GM23338 (cell line): Measurements from ENCODE around the gene SPEM3. TPM values are rescaled to one million over a fixed set of nuclear protein-coding genes. Genes with fewer than 3 reads are reported as not detected.

Source experiments
- ATAC-seq: fragments of 200-7000 bp; cut with Tn5 transposase; 3 replicates; pipeline ENCODE4 v1.9.1; 2020
- DNase-seq: peaks from one replicate; pipeline ENCODE4 v3.0.0-alpha.2; 2015; ENCODE audit warnings: low spot score
- H2AFZ ChIP-seq: fragments of 200-600 bp; sonication (generic); 2 replicates; pipeline ENCODE4 v1.8.0; 2016; ENCODE audit warnings: antibody characterized with exemption, mild to moderate bottlenecking, moderate library complexity
- H3F3A ChIP-seq: fragments of 200-600 bp; sonication (generic); replicated peaks from 2 replicates; pipeline ENCODE4 v1.8.0; 2017; ENCODE audit warnings: antibody characterized with exemption, mixed run types, low read depth
- H3K27ac ChIP-seq: fragments of 200-600 bp; sonication (generic); 2 replicates; pipeline ENCODE4 v1.6.1; 2016; ENCODE audit warnings: low read depth
- H3K27me3 ChIP-seq: fragments of 200-600 bp; sonication (generic); 2 replicates; pipeline ENCODE4 v1.8.0; 2016; ENCODE audit warnings: mild to moderate bottlenecking, mixed run types, moderate library complexity; ENCODE audit not compliant: insufficient read depth
- H3K36me3 ChIP-seq: fragments of 200-600 bp; sonication (generic); 2 replicates; pipeline ENCODE4 v1.8.0; 2016; ENCODE audit warnings: mild to moderate bottlenecking; ENCODE audit not compliant: insufficient read depth
- H3K4me1 ChIP-seq: fragments of 200-600 bp; sonication (generic); 2 replicates; pipeline ENCODE4 v1.8.0; 2016; ENCODE audit warnings: mild to moderate bottlenecking, moderate library complexity; ENCODE audit not compliant: insufficient read depth
- H3K4me2 ChIP-seq: fragments of 200-600 bp; sonication (generic); 2 replicates; pipeline ENCODE4 v1.7.1; 2017; ENCODE audit warnings: mixed run types
- H3K4me3 ChIP-seq: fragments of 200-600 bp; sonication (generic); 2 replicates; pipeline ENCODE4 v1.6.1; 2016; ENCODE audit warnings: mixed run types
- H3K79me2 ChIP-seq: fragments of 200-600 bp; sonication (generic); replicated peaks from 2 replicates; pipeline ENCODE4 v1.8.0; 2017; ENCODE audit warnings: mild to moderate bottlenecking; ENCODE audit not compliant: insufficient read depth
- H3K9me2 ChIP-seq: fragments of 200-600 bp; sonication (generic); 2 replicates; pipeline ENCODE4 v1.8.0; 2017; ENCODE audit not compliant: insufficient read depth
- H4K20me1 ChIP-seq: fragments of 200-600 bp; sonication (generic); replicated peaks from 2 replicates; pipeline ENCODE4 v1.8.0; 2017; ENCODE audit warnings: mild to moderate bottlenecking; ENCODE audit not compliant: insufficient read depth
- H3K27ac Mint-ChIP-seq: 2 replicates; pipeline ENCODE4 v1.8.0; 2020; ENCODE audit warnings: inconsistent platforms, mild to moderate bottlenecking, moderate library complexity, mixed read lengths
- H3K27me3 Mint-ChIP-seq: 3 replicates; pipeline ENCODE4 v1.8.0; 2022; ENCODE audit warnings: low read depth, mild to moderate bottlenecking, moderate library complexity, mixed read lengths, inconsistent platforms; ENCODE audit not compliant: insufficient read depth, poor library complexity
- H3K36me3 Mint-ChIP-seq: 3 replicates; pipeline ENCODE4 v1.8.0; 2021; ENCODE audit warnings: low read depth, mild to moderate bottlenecking, inconsistent platforms, moderate library complexity, mixed read lengths
- H3K4me1 Mint-ChIP-seq: 3 replicates; pipeline ENCODE4 v1.8.0; 2020; ENCODE audit warnings: mild to moderate bottlenecking, inconsistent platforms, mixed read lengths
- H3K4me3 Mint-ChIP-seq: 3 replicates; pipeline ENCODE4 v1.8.0; 2021; ENCODE audit warnings: moderate library complexity, mild to moderate bottlenecking, inconsistent platforms, mixed read lengths
- H3K9me3 Mint-ChIP-seq: 3 replicates; pipeline ENCODE4 v1.8.0; 2020; ENCODE audit warnings: moderate library complexity, mild to moderate bottlenecking, inconsistent platforms, mixed read lengths
- CREB1 ChIP-seq: fragments of 250-450 bp; sonication (Bioruptor Pico); IDR thresholded peaks from 2 replicates; pipeline ENCODE4 v1.5.0; 2020; ENCODE audit warnings: low read depth, mild to moderate bottlenecking, moderate library complexity
- CTCF ChIP-seq, 2 experiments: fragments of 200-600 bp in 1 of 2; sonication (generic) in 1 of 2; conservative IDR thresholded peaks; 2 replicates each; pipeline versions ENCODE4 v1.5.1 to v1.6.1; 2016 to 2017; ENCODE audit warnings: antibody characterized with exemption in 2 of 2, low read depth in 2 of 2, mild to moderate bottlenecking in 2 of 2, moderate library complexity in 1 of 2
- EZH2 ChIP-seq: fragments of 200-600 bp; sonication (generic); IDR thresholded peaks from one replicate; pipeline ENCODE4 v1.8.0; 2017; ENCODE audit warnings: antibody characterized with exemption, mild to moderate bottlenecking, low read depth; ENCODE audit not compliant: unreplicated experiment
- EZH2phosphoT487 ChIP-seq: fragments of 200-600 bp; sonication (generic); IDR thresholded peaks from one replicate; pipeline ENCODE4 v1.8.1; 2018; ENCODE audit warnings: antibody characterized with exemption; ENCODE audit not compliant: unreplicated experiment
- NANOG ChIP-seq: IDR thresholded peaks from 2 replicates; pipeline ENCODE4 v1.6.1; 2016; ENCODE audit warnings: antibody characterized with exemption, borderline replicate concordance
- POLR2AphosphoS5 ChIP-seq: IDR thresholded peaks from 2 replicates; pipeline ENCODE4 v1.6.1; 2016; ENCODE audit warnings: antibody characterized with exemption, low read depth
- REST ChIP-seq: IDR thresholded peaks from one replicate; pipeline ENCODE4 v1.6.1; 2018; ENCODE audit warnings: antibody characterized with exemption; ENCODE audit not compliant: unreplicated experiment
- STAT1 ChIP-seq: IDR thresholded peaks from one replicate; pipeline ENCODE4 v1.6.1; 2016; ENCODE audit warnings: antibody characterized with exemption; ENCODE audit not compliant: unreplicated experiment
- ZNF114 ChIP-seq: fragments of 250-450 bp; sonication (Bioruptor Pico); IDR thresholded peaks from 2 replicates; pipeline ENCODE4 v1.5.0; 2020; ENCODE audit warnings: mild to moderate bottlenecking, moderate library complexity
- ZNF331 ChIP-seq: fragments of 250-450 bp; sonication (Bioruptor Pico); IDR thresholded peaks from 2 replicates; pipeline ENCODE4 v1.5.0; 2020; ENCODE audit warnings: low read depth, mild to moderate bottlenecking, moderate library complexity
- ZNF462 ChIP-seq: fragments of 250-450 bp; sonication (Bioruptor Pico); IDR thresholded peaks from 2 replicates; pipeline ENCODE4 v1.5.0; 2020; ENCODE audit warnings: mild to moderate bottlenecking, moderate library complexity
- polyA plus RNA-seq: library from polyadenylated mRNA; unstranded; fragments of >200 nt; fragmentation: Nextera tagmentation; extraction: Ambion mirVana; gene quantifications from 2 replicates; pipeline ENCODE4 v1.2.1, GENCODE V29; 2016
- total RNA-seq: library from RNA; depleted of rRNA; stranded (reverse); fragments of >200 nt; shearing (Covaris generic); gene quantifications from 2 replicates; pipeline ENCODE4 v1.2.3, GENCODE V29; 2014

Gene SPEM3
- total and polyA plus RNA-seq, 2 experiments from 2014 or later: not detected

- Mint-ChIP-seq H3K36me3 (no peaks in the 10 kb centered on the region), H3K4me1 (no peaks in the 10 kb centered on the region; the same call in 2 of the 3 replicates), H3K27me3 (peaks cover 21% of the 10 kb centered on the region), H3K27ac (no peak overlapping the region), H3K4me3 (no peak overlapping the region), H3K9me3 (no peaks in the 10 kb centered on the region; the same call in 2 of the 3 replicates)
- Histone ChIP-seq H3F3A (no peaks in the 10 kb centered on the region), H2AFZ (no peak overlapping the region), H3K27ac (no peak overlapping the region), H4K20me1 (no peaks in the 10 kb centered on the region), H3K27me3 (no peaks in the 10 kb centered on the region), H3K79me2 (no peaks in the 10 kb centered on the region), H3K9me2 (0 out of 2 replicates have a peak, but pooled peaks cover 13% of the 10 kb centered on the region), H3K36me3 (no peaks in the 10 kb centered on the region), H3K4me1 (no peaks in the 10 kb centered on the region), H3K4me3 (no peak overlapping the region), H3K4me2 (no peak overlapping the region)
- DNase-seq (no peak), ATAC-seq (no peak)
- no peak for TF ChIP-seq POLR2AphosphoS5
- TF ChIP-seq CREB1 (CRISPR knock-in tag): no peak
- no peak for TF ChIP-seq NANOG
- TF ChIP-seq ZNF331: no peak
- TF ChIP-seq CTCF (conservative IDR thresholded peaks at IDR 0.05; ENCODE audit: low read depth in 2 of 2): no peak
- TF ChIP-seq REST: no peak
- no peak for TF ChIP-seq EZH2phosphoT487
Measured at GRCh38 chr17:7429722-7430121, 1.1 kb downstream of the SPEM3 start.

- H3K27ac Mint-ChIP-seq: no peak overlapping the region
- H3K4me3 Mint-ChIP-seq: no peak overlapping the region
- H3K27ac ChIP-seq: no peak overlapping the region
- no peak overlapping the region for H3K4me2 ChIP-seq
- peaks cover 2% of the 10 kb centered on the region; the same call in 2 of the 3 replicates for H3K4me1 Mint-ChIP-seq
- no peaks in the 10 kb centered on the region for H3K36me3 ChIP-seq
- no peaks in the 10 kb centered on the region for H4K20me1 ChIP-seq
- H3K27me3 Mint-ChIP-seq: peaks cover 29% of the 10 kb centered on the region
- H3K4me1 ChIP-seq: no peaks in the 10 kb centered on the region
- H2AFZ ChIP-seq: no peak overlapping the region
- H3K4me3 ChIP-seq: no peak overlapping the region
- no peaks in the 10 kb centered on the region for H3K36me3 Mint-ChIP-seq
- H3F3A ChIP-seq: peaks cover 7% of the 10 kb centered on the region
- ATAC-seq: no peak
- H3K9me3 Mint-ChIP-seq: no peaks in the 10 kb centered on the region; the same call in 2 of the 3 replicates
- no peaks in the 10 kb centered on the region for H3K27me3 ChIP-seq
- 0 out of 2 replicates have a peak, but pooled peaks cover 13% of the 10 kb centered on the region for H3K9me2 ChIP-seq
- no peak for DNase-seq
- no peaks in the 10 kb centered on the region for H3K79me2 ChIP-seq
- TF ChIP-seq ZNF114: no peak
- TF ChIP-seq ZNF462 (CRISPR knock-in tag): no peak
- TF ChIP-seq CREB1 (CRISPR knock-in tag): no peak
- no peak for TF ChIP-seq STAT1
- TF ChIP-seq EZH2: no peak
- no peak for TF ChIP-seq EZH2phosphoT487
- no peak for TF ChIP-seq POLR2AphosphoS5
Measured at GRCh38 chr17:7431231-7431630, 2.6 kb downstream of the SPEM3 start.
